Stimulated activated CD4-positive, alpha-beta T cell treated with anti-CD3 and anti-CD28 coated beads, Interleukin-12 subunit alpha, Interleukin-12 subunit beta, amount 100 ng/mL, for 48 hours (primary cell): Measurements from ENCODE around the gene SLC38A8.

Source experiments
- DNase-seq, 3 donors: peaks; one replicate each; pipeline ENCODE4 v3.0.0-alpha.2; 2020; ENCODE audit warnings: low read depth in 2 of 3, low spot score in 1 of 3

The SLC38A8 gene

DNA sequence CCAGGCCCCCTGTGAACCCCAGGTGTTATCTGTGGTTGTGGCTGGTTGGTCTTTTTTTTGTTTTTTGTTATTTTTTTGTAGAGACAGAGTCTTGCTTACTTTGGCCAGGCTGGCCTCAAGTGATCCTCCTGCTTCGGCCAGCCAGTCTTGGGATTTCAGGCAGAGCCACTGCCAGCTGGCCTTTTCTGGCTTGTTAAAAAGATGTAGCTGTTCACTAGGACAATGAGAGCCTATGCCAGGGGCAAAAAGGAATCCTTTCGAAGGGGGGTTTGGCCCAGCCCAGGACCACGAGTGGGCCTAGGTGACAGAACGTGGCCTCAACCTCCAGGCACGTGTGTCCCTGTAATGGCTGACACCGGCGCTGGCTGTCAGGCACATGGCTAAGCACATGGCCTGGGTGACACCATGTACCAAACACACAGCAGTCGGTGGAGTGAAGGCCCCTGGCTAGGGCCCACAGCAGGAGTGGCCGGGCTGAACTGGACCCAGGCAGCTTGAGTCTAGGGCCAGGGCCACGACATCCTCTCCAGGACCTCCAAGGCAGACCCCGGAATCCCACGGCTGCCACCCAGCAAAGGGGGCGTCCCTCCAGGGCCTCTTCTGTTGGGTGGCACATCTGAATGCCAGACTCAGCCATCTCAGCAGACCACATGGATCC is 6.9 kb upstream of the SLC38A8 start:
- no peak for DNase-seq

DNA sequence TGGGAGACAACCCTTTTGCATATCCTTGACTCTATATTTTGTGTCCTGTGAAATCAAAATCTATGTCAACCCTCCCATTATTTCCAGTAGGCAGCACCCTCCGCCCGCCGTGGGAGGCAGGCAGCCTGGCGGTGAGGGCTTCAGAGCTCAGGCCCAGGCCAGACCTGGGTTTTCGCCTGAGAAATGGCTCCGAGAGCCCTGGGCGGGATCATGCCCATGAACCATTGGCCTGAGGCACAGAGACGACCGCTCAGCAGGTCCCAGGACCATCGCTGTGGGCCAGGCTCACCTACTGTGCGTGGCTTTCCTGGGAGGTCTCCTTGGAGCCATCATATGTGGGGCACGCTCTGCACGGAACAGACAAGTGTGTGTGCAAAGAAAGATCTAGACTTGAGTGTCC is 6.3 kb upstream of the SLC38A8 start:
- DNase-seq = no peak

DNA sequence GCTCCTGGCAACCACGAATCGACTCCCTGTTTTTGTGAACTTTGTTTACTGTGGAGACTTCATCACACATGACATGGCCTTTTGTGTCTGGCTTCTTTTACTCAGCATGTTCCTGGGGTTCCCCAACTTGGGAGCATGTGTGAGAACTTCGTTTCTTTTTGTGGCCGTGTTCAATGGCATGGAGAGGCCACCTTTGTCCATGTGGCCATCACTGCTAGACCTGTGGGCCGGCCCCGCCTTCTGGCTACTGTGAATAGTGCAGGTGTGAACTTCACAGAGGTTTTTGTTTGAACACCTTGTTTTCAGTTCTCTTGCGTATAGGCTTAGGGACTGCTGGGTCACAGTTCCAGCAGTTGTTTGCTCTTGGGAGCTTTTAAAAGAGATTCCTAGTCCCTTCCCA is 5.7 kb upstream of the SLC38A8 start:
- DNase-seq = no peak

DNA sequence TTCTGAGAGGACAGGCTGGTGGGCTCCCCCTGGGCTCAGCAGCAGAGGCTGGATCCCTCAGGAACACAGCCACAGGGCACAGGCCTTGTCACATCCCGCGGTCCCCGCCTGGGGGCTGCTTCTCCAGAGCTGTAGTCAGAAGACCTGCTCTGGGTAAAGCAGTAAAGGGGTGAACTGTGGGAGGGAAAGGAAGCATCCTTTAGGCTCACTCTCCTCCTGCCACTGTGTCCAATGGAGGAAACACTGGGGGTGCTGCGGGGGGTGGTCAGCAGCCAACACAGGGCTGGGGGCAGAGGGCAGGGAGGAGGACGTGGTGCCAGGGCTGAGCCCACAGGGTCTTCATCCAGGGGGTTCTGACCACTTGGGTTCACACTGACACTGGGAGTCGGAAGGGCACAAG is 5.0 kb upstream of the SLC38A8 start:
- DNase-seq = no peak

DNA sequence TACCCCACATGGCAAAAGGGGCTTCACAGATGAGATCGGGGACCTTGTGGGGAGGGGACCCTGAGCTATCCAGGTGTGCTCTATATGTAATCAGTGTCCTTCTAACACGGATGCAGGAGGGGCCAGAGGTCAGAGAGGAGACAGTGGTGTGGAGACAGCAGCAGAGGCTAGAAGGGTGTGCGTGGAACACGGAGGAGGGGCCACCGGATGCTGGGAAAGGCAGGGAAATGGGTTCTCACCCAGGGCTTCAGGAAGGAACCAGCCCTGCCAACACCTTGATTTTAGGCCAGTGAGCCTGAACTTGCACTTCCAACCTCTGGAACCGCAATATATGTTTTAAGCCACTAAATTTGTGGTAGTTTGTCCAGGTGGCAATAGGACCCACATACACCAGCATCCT is 4.6 kb upstream of the SLC38A8 start:
- DNase-seq = no peak

DNA sequence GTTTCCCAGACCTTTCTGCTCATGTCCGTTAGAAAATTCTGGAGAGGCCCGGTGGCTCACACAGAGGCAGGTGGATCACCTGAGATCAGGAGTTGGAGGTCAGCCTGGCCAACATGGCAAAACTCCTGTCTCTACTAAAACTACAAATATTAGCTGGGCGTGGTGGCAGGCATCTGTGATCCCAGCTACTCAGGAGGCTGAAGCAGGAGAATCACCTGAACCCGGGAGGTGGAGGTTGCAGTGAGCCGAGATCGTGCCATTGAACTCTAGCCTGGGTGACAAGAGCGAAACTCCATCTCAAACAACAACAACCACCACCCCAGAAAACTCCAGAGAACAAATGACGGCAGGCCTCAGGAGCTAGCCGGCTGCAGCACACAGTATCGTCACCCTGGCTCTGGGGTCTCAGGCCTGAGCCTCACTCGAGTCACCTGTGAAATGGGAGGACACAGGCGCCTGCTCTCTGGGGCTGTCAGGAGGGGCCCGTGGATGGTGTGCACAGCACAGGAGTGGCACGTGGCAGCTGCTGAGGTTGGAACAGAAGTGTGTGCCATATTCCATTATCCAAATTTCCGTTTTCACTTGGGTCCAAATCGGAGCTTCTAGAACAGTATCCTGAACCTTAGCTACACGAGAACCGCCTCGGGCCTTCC is 3.3 kb upstream of the SLC38A8 start:
- DNase-seq = no peak

DNA sequence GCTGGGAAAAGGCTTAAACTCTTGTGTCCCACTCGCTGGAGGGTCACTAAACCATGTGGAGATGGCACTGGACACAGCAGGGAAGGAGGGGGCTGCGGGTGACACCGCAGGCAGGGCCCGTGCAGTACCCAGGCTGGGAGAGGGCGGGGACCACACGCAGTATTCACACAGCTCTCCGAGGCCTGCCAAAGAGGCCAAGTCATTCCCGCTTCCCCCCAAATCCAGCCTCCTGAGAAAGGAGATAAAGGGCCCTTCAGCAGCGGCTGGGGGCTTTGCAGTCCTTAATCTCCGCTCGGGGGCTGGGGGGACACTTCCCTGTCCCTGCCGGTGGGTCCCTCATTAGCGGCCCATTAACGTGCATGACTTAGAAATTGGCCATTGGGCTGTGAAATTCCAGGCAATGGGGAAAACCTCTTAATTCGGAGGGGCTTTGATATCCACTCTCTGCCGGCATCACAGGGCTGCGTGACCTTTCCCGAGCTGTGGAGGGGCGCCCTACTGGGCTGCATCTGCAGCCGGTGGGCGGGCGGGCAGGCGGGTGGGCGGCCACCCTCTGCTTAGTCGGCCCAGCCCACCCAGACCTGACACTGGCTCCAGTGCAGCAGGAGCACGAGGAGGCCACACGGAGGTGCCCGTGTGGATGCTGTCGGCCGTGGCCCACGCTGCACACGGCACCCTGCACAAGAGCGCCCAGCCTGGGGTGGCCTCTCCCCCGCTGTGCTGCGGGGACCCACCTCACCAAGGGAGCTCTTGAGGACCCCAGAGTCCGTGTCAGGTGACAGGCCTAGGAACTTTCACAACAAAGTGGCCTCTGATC is 2.6 kb upstream of the SLC38A8 start:
- DNase-seq = no peak

DNA sequence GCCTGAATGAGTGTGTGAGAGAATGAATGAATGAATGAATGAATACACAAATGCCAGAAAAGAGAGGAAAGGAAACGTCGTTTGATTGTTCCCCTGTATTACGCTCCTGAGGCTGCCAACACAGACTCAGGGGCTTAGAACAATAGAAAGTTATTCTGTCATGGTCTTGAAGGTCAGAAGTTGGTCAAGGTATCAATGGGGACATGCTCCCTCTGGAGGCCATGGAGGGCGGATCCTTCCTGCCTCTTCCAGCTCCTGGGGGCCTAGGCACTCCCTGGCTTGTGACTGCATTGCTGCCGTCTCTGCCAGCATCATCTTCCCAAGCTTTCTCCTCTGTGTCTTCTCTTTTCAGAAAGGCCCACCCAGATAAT is 1.5 kb upstream of the SLC38A8 start:
- no peak for DNase-seq

DNA sequence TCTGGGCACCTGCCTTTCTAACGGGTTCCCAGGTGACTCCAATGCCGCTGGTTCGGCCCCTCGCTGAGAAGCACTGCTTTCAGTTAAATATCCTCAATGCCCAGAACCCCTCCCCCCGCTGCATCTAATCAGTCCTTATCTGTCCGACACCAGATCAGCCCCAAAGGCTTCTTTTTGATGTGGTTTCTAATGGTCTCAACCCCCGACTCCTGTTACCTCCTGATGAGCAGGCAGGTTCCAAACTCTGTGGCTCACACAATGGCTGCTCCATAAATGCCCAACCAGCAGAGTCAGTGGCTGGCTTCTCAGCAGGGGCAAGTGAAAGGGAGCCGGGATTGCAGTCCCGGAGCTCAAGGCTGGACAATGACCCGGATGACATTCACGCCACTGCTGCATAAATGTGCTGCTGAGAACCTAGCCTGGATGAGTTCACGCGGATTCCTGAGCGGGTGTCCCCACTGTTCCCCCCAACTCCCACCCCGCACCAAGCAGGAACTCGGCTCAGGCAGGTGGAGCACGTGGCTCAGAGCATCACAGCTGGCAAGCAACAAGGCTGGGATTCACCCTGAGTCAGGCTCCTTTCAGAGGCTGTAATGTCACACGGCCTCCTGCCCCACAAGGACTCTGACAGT is 1.0 kb upstream of the SLC38A8 start:
- DNase-seq = no peak

DNA sequence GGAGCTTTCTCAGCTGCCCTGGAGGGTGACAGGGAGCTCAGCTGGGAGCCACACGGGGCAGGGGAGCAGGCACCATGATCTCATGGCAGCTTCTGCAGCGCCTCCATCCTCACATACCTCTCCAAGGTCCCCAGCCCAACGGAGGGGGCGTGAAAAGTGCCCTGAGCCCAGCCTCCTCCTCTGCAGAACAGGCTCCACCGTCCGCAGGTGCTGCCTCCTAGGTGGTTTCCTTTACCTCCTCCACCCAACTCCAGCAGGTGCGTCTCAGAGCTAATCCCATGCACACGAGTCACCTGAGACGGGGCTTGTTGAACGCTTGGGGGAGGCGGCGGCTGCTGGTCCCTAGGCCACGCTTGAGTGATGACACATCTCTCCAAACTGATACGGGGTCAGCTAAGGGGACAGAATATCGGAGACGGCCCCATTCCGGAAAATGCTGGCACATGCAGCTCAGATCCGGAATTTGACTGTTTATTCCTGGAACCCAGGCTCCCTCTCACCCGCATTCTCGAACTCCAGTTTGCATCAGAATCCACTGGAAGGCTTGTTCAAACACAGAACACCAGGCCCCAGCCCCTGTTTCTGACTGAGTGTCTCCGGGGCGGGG is 387 bp upstream of the SLC38A8 start:
- no peak for DNase-seq

DNA sequence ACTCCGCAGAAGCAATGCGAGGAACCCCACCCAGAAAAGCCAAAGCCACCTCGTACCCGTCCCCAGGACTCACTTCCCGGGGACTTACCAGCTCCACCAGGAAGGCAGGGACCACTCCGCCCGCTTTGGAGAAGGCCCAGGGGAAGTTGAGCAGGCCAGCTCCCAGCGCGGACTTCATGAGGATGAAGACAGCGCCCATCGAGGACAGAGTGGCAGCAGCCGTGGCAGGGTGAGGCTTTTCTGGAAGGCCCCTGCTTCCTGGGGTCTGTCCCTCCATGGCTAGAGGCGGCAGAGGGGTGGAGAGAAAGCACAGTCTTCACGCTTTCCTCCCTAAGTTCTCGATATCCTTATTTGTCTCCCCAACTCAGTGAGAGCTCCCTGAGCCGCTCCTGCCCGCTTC is 714 bp downstream of the SLC38A8 start:
- DNase-seq = no peak

DNA sequence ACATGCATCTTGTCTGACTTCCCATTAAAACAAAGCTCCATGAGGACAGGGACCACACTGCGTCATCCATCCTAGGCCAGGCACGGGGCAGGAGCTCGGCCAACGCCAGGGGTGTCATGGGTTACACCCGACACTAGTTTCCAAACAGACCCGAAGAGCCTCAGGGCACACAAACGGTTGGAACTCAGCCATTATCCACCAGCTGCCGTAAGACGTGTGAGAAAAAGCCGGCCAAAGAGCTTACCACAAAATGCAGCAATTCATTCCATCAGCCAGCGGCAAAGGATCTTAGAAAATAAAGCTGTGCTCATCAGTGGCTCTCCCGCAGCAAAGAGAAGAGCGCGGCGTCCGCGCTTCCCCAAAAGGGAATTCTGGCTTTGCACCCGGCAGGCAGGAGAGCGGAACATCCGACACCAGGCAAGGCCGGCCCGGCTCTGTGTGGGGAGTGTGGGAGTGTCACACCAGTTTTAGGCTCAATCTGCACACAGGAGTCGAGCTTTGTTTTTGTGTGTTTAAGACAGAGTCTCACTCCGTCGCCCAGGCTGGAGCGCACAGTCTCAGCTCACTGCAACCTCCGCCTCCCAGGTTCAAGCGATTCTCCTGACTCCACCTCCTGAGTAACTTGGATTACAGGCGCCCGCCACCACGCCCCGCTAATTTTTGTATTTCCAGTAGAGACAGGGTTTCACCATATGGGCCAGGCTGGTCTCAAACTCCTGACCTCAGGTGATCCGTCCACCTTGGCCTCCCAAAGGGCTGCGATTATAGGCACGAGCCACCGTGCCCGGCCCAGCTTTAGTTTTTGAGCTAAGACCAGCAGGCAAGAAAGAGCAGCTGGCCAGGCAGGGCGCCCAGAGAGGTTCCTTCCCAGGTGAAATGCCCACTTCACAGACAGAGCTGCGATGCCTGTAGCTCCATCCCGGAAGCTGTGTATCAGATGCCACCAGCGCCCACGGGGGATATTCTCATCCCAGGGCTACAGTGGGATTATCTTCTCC is 1.5 kb downstream of the SLC38A8 start:
- no peak for DNase-seq

DNA sequence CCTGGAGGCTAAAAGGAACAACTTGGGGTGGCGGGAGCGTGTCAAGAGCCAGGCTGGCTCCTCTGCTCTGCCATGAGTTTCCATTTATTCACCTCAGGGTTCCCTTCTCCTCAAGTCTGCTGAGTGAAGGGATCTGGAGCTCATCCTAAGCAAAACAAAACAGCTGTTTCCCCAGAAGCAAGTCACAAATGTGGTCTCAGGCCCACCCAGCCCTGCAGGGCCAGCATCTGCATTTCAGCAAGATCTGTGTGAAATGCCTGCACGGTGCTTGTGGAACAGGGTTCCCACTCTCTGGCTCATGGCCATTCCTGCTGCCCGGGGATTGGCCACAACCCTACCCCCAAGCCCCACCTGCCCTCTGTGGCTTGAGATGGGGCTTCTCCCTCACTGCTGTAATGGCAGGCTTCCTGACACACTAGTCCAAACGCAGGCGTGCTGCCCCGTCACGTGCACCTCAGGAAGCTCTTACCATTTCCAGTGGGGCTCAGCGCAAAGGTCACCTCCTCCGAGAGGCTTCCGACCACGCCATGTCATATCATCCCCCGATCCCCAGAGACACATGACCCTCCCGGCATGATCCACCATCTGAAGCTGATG is 2.3 kb downstream of the SLC38A8 start:
- DNase-seq = no peak

DNA sequence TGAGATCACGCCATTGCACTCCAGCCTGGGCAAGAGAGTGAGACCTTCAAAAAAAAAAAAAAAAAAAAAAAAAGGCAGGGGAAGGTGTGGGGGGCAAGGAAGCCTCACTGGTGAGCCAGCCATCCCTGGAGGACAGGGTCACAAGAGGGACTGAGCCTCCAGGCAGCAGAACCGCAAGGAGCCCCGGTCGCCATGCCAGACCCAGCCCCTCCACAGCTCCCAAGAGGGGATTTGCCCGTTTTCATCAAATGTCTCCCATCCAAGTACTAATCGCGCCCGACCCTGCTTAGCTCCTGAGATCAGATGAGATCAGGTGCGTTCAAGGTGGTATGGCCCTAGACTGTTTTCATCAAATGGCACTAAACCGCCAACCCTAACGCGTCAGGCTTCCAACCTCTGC is 2.9 kb downstream of the SLC38A8 start:
- DNase-seq = no peak

DNA sequence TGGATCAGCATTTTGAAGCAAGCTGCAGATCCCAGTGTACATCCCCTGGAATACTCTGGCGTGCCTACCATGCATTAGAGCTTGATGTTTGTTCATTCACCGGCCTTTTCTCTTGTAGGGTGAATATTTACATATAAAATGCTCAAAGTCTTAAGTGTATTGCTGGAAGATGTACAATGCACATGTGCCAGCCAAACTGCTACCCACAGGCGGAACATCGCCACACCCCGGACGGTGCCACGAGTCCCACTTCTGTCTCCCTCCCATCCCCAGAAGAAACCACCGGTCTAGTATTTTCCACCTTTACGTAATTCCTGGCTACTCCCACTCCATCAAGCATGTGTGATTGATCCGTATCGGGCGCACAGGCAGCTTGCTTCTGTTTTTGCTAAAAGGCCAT is 4.1 kb downstream of the SLC38A8 start:
- DNase-seq = no peak

DNA sequence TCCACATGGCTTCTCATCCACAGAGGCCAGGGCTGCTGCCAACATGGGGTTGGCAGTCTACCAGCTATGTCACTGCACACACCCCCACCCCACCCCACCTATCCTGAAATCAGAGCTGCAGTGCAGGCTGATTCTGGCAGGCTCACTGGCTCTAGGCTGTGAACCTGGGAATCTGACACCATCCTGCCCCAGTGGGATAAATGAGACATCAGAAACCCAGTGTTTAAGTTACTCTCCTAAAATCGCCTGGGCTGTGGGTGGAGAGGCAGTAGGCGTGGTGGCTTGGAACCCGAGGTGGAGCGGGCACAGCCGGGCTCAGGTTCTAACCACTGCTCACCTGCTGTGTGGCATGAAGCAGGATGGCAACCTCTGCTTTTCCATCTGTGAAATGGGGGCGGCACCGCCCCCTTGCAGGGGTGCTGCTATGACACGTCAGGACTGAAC is 5.6 kb downstream of the SLC38A8 start:
- DNase-seq = no peak

DNA sequence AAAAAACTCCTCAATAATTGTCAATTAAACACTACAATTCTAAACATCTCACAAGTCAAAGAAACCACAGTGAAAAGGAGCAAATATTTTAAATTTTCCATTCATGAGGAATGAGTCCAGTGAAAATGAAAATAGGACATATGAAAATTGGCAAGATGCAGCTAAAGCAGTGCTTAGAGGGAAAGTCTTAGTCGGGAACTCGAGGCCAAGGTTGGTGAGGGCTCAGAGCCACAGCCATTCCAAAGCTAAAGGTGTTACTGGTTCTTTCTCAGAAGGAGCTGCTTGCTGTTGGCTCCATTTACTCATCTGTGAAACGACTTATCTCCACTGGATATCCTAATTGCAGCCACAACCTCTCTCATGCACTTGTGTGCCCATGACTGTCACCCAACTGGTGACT is 6.5 kb downstream of the SLC38A8 start:
- DNase-seq = no peak

DNA sequence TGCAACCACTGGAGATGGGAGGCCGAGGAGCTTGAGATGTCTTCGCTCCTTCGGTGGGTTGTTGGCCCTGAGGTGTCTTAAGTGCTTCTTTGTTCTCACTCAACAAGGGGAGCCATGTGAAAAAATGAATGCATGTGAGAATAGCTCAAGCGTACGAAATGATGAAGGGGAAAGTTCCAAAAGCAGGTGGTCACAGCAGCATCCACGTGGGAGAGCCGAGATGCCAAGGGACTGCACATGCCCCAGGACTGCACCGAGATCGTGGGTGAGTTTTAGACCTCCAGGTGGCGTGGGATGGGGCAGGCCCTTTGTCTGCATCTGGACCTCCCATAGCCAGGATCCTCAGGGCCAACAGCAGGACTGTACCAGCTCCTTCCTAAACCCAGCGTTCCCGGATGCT is 8.1 kb downstream of the SLC38A8 start:
- no peak for DNase-seq

DNA sequence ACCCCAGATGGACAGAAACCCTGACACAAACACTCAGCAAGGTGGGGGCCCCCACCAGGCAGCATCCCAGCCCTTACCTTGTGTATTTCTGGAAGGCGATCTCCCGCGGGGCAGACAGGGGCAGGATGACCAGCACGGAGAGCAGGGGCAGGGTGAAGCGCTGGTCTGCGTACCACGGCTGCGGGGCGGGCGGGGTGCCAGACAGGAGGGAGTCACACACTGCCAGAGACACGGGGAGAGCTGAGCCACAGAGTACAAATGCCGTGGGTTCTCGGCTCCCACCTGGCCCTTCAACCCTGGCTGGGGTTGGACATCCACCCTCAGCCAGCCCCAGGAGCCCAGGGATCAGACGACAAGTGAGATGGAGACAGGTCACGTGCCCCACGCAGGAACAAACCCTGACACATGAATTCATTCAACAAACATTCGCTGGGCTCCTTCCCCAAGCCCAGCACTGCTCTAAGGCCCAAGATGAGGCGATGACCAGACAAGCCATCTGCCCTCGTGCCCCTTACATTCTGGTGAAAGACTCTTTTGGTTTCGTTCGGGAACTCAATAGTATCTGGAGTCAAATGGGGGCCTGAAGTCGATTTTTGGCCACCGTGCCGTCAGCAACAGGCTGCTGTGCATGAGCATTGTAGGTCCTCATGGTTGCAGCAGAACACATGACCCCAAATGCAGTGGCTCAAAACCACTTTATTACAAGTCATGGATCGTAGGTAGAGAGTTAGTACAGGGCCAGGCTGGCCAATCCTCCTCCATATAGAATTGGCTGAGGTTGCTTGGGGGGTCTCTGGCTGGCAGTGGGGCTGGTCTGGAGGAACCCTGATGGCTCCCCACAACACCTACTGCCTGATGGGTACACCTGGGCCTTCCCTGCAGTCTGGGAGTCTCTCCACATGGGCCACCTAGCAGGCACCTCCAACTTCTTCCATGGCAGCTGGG is 9.1 kb downstream of the SLC38A8 start:
- DNase-seq = no peak
